PC-9 (cell line): ENCODE data around the gene LARGE1. TPM values are rescaled to one million over a fixed set of nuclear protein-coding genes. Genes with fewer than 3 reads are reported as not detected.

ENCODE experiments used
- BruUV-seq: library from RNA; stranded (reverse); fragments of 400-500 nt; replicated peaks from 2 replicates; lab custom pipeline; 2021; lab: Mats Ljungman, UMichigan
- CTCF ChIA-PET: fragments of 300-600 bp; sonication (Branson Sonifier 250); formaldehyde crosslinking; loops from one replicate; lab custom pipeline; 2022; ENCODE audit warnings: antibody characterized with exemption; lab: Charles Lee
- POLR2A ChIA-PET: fragments of 300-600 bp; sonication (Branson Sonifier 250); formaldehyde crosslinking; loops from one replicate; lab custom pipeline; 2022; ENCODE audit warnings: antibody characterized with exemption; ENCODE audit not compliant: unreplicated experiment; lab: Charles Lee
- DNase-seq, 2 experiments: peaks; one replicate each; pipeline versions ENCODE4 v3.0.0 to v3.0.0-alpha.2; 2015 to 2022; ENCODE audit warnings: mixed read lengths in 1 of 2
- H2AFZ ChIP-seq: fragments of 200-600 bp; sonication (generic); 2 replicates; pipeline ENCODE4 v1.8.1; 2017; ENCODE audit warnings: antibody characterized with exemption
- H3F3A ChIP-seq: fragments of 200-600 bp; sonication (generic); 2 replicates; pipeline ENCODE4 v1.8.1; 2017; ENCODE audit warnings: antibody characterized with exemption, mild to moderate bottlenecking, low read depth; ENCODE audit not compliant: insufficient read depth
- H3K27ac ChIP-seq: fragments of 200-600 bp; sonication (generic); 2 replicates; pipeline ENCODE4 v1.6.1; 2016; ENCODE audit warnings: mixed run types
- H3K27me3 ChIP-seq: fragments of 200-600 bp; sonication (generic); 2 replicates; pipeline ENCODE4 v1.6.1; 2016; ENCODE audit warnings: low read depth, mixed run types; ENCODE audit not compliant: insufficient read depth
- H3K36me3 ChIP-seq: fragments of 200-600 bp; sonication (generic); 2 replicates; pipeline ENCODE4 v1.6.1; 2016; ENCODE audit warnings: low read depth, mixed run types
- H3K4me1 ChIP-seq: fragments of 200-600 bp; sonication (generic); replicated peaks from 2 replicates; pipeline ENCODE4 v1.6.1; 2016; ENCODE audit warnings: mixed run types; ENCODE audit not compliant: insufficient read depth
- H3K4me2 ChIP-seq: fragments of 200-600 bp; sonication (generic); 2 replicates; pipeline ENCODE4 v1.6.1; 2017; ENCODE audit warnings: mixed run types
- H3K4me3 ChIP-seq: fragments of 200-600 bp; sonication (generic); 2 replicates; pipeline ENCODE4 v1.6.1; 2016; ENCODE audit warnings: mixed run types
- H3K79me2 ChIP-seq: fragments of 200-600 bp; sonication (generic); 2 replicates; pipeline ENCODE4 v1.6.1; 2017; ENCODE audit warnings: low read depth, mixed run types
- H3K9me2 ChIP-seq: fragments of 200-600 bp; sonication (generic); 2 replicates; pipeline ENCODE4 v1.8.1; 2017; ENCODE audit warnings: mild to moderate bottlenecking; ENCODE audit not compliant: insufficient read depth
- H3K9me3 ChIP-seq: fragments of 200-600 bp; sonication (generic); 2 replicates; pipeline ENCODE4 v1.8.1; 2016; ENCODE audit warnings: low read depth; ENCODE audit not compliant: insufficient read depth
- H4K20me1 ChIP-seq: fragments of 200-600 bp; sonication (generic); 2 replicates; pipeline ENCODE4 v1.8.1; 2017; ENCODE audit not compliant: insufficient read depth
- CTCF ChIP-seq: fragments of 200-600 bp; sonication (generic); conservative IDR thresholded peaks from 2 replicates; pipeline ENCODE4 v1.6.1; 2017; ENCODE audit warnings: mixed run types, antibody characterized with exemption, mild to moderate bottlenecking, moderate library complexity
- EZH2 ChIP-seq: fragments of 200-600 bp; sonication (generic); IDR thresholded peaks from 2 replicates; pipeline ENCODE4 v1.8.0; 2017; ENCODE audit warnings: antibody characterized with exemption, low read depth
- intact Hi-C: fragments of 100-400 bp; cut with micrococcal nuclease; formaldehyde crosslinking; loops from one replicate; pipeline ENCODE4 v1.10.0; 2022; ENCODE audit not compliant: unreplicated experiment
- total RNA-seq: library from RNA; stranded (reverse); gene quantifications from 2 replicates; pipeline ENCODE4 v1.2.3, GENCODE V29; 2021

LARGE1 gene
- total RNA-seq, 1 experiment from 2014 or later: 12.5 TPM

GRCh38 chr22:33572086-33572485 lies 348.2 kb downstream of the LARGE1 start:
- Histone ChIP-seq H3K27me3 (no peaks in the 10 kb centered on the region), H3K36me3 (no peaks in the 10 kb centered on the region), H3K79me2 (no peaks in the 10 kb centered on the region), H3K4me2 (no peak overlapping the region), H3K9me2 (no peaks in the 10 kb centered on the region), H3K4me1 (no peaks in the 10 kb centered on the region), H3K9me3 (no peaks in the 10 kb centered on the region), H4K20me1 (no peaks in the 10 kb centered on the region), H3K27ac (no peak overlapping the region), H3K4me3 (no peak overlapping the region), H3F3A (no peaks in the 10 kb centered on the region), H2AFZ (no peak overlapping the region)
- ChIA-PET POLR2A (no interaction called here), CTCF (no interaction called here)
- BruUV-seq: no TSS peak
- TF ChIP-seq CTCF: no peak
- intact Hi-C loops: no loop called here
- DNase-seq: no peak

GRCh38 chr22:33570110-33570509 lies 350.2 kb downstream of the LARGE1 start:
- ChIA-PET CTCF (no interaction called here), POLR2A (no interaction called here)
- no peak overlapping the region for H3K27ac ChIP-seq
- no peak overlapping the region for H2AFZ ChIP-seq
- no peak for DNase-seq
- H3K27me3 ChIP-seq: no peaks in the 10 kb centered on the region
- H3K4me2 ChIP-seq: no peak overlapping the region
- no peaks in the 10 kb centered on the region for H3K79me2 ChIP-seq
- no TSS peak for BruUV-seq
- no peaks in the 10 kb centered on the region for H3K9me3 ChIP-seq
- H3K9me2 ChIP-seq: no peaks in the 10 kb centered on the region
- intact Hi-C loops: no loop called here
- no peaks in the 10 kb centered on the region for H4K20me1 ChIP-seq
- no peaks in the 10 kb centered on the region for H3F3A ChIP-seq
- TF ChIP-seq EZH2 (no peak), CTCF (no peak)
- no peak overlapping the region for H3K4me3 ChIP-seq
- H3K36me3 ChIP-seq: no peaks in the 10 kb centered on the region
- no peaks in the 10 kb centered on the region for H3K4me1 ChIP-seq

GRCh38 chr22:33569559-33569958 lies 350.7 kb downstream of the LARGE1 start:
- H3K9me2 ChIP-seq: no peaks in the 10 kb centered on the region
- no peaks in the 10 kb centered on the region for H3F3A ChIP-seq
- ChIA-PET POLR2A (no interaction called here), CTCF (no interaction called here)
- no peak overlapping the region for H2AFZ ChIP-seq
- H3K4me3 ChIP-seq: no peak overlapping the region
- H3K27ac ChIP-seq: no peak overlapping the region
- no peak for DNase-seq
- H3K27me3 ChIP-seq: no peaks in the 10 kb centered on the region
- no peaks in the 10 kb centered on the region for H3K36me3 ChIP-seq
- H3K9me3 ChIP-seq: no peaks in the 10 kb centered on the region
- no peaks in the 10 kb centered on the region for H4K20me1 ChIP-seq
- no peak overlapping the region for H3K4me2 ChIP-seq
- intact Hi-C loops: no loop called here
- no peaks in the 10 kb centered on the region for H3K4me1 ChIP-seq
- TF ChIP-seq EZH2: no peak
- TF ChIP-seq CTCF: no peak
- BruUV-seq: no TSS peak
- H3K79me2 ChIP-seq: no peaks in the 10 kb centered on the region
